ENCODE results near the gene ZNF84. TPM values are rescaled to one million over a fixed set of nuclear protein-coding genes. Genes with fewer than 3 reads are reported as not detected.

ZNF84 gene
- total RNA-seq, result 10 to 100 TPM; 42.0 to 46.2 TPM
- 10 to 100 TPM; 15.5 to 15.9 TPM for polyA plus RNA-seq

DNA sequence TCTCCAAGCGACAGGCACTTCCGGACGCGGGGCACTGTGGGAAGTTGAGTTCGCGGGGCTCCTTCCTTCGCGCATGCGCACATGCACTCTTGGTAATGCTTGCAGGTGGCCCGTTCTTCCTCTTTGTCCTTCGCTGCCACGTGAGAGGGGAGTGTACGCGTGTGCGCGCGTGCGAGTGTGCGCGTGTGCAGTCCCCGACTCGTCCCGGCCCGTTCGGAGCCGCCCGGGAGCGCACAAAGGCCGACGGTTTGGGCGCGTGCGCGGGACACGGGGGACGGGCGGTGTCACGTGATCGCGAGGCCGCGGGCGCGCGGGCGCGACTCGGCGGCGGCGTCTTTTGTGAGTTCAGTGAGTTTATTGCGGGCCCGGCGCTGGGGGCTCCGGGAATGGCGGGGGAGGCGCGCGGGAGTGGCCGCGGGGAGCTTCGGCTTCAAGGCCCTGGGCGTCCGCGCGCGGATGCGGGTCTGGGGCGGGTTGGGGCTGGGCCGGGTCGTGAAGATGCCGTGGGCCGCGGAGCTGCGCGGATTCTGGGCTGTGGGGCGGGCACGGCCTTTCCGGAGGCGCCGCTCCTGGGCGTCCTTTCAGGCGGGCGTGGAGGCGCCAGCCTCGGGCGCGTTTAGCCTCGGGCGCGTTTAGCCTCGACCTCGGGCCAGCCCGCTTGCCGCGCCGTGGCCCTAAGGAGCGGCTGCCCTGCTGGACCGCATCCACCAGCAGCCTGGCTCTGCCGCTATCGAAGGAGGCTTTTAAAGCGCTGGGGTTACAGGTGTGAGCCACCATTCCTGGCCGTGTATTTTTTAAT is at the start of gene ZNF84:
TSS of gene ZNF84 (plus strand) at position 303 of the 799 bp plus-strand sequence. CDS start 3,959 bp downstream, outside the sequence.
- DNase-seq, result peak; percentile 96 to 99 (median 98)
- Mint-ChIP-seq H3K36me3 (peaks cover 48 to 50% of the 10 kb centered on the region in 2 donors), H3K4me3 (peak within 1 kb of the TSS; percentile 85 to 98 (median 94)), H3K9me3 (peaks cover 2 to 79% (median 72%) of the 10 kb centered on the region in 8 donors), H3K4me1 (peaks cover 3 to 14% (median 7%) of the 10 kb centered on the region in 4 donors), H3K27ac (peak within 1 kb of the TSS; percentile 91 to 98 (median 96)), H3K27me3 (no peaks in the 10 kb centered on the region)
- Histone ChIP-seq H3K9me3 (ENCODE audit: control insufficient read depth in 1 of 2, low read length in 2 of 2) (peaks cover 10 to 24% of the 10 kb centered on the region in 2 donors), H3K4me1 (ENCODE audit: insufficient read depth, low read length) (peaks cover 12% of the 10 kb centered on the region), H3K36me3 (ENCODE audit: insufficient read depth, low read length) (peaks cover 13% of the 10 kb centered on the region), H3K27me3 (ENCODE audit: insufficient read depth, low read length) (no peaks in the 10 kb centered on the region), H3K27ac (ENCODE audit: low read depth, low read length) (peak within 1 kb of the TSS; percentile 77), H3K4me3 (ENCODE audit: low read length in 2 of 2) (peak within 1 kb of the TSS in 1 of 2 donors; percentile 54)
- CTCF ChIA-PET (ENCODE audit: partially characterized antibody), result no interaction called here
- POLR2A ChIA-PET (ENCODE audit: partially characterized antibody), result interaction anchor here (0.8 to 3.8 kb wide), 12 partner anchors 9 to 150 kb away, joined by 3 to 22 read pairs (median 4); partner anchors contain the start of genes CHFR, ZNF10, ZNF140 and ZNF26
- intact Hi-C loops (cut with micrococcal nuclease), result loop anchor here (1.0 to 5.0 kb wide), 8 partner anchors 43 to 275 kb away; partner anchors contain the start of genes ANKLE2, CHFR, GOLGA3 and ZNF10

DNA sequence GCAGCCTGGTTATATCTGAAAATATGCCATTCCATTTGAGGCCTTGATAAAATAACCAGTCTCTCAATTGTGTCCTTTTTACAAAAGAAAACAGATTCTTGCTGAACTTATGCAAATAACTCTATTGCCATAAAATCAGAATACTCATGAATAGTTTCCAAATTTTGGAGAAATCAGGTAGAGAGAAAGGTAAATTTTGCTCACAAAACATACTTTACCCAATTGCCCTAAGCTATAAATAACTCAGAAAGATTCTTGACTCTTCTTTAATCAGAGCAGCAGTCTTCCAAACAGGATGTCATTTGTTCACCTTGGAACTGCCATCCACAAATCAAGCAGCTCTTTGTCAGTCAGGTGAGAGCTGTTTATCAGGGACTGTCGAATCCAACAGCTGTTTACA is 38.6 kb upstream of the ZNF84 start:
- Histone ChIP-seq H3K9me3 (ENCODE audit: control insufficient read depth in 1 of 2, low read length in 2 of 2) (peaks cover 5 to 67% of the 10 kb centered on the region in 2 donors), H3K27ac (ENCODE audit: low read depth, low read length) (no peak overlapping the region), H3K36me3 (ENCODE audit: insufficient read depth, low read length) (peaks cover 21% of the 10 kb centered on the region), H3K4me1 (ENCODE audit: insufficient read depth, low read length) (no peaks in the 10 kb centered on the region), H3K27me3 (ENCODE audit: insufficient read depth, low read length) (no peaks in the 10 kb centered on the region), H3K4me3 (ENCODE audit: low read length in 2 of 2) (no peak overlapping the region)
- H3K27me3 Mint-ChIP-seq, result no peaks in the 10 kb centered on the region
- intact Hi-C loops (cut with micrococcal nuclease), result no loop called here
- H3K27ac Mint-ChIP-seq, result no peak overlapping the region
- POLR2A ChIA-PET (ENCODE audit: partially characterized antibody), result no interaction called here
- CTCF ChIA-PET (ENCODE audit: partially characterized antibody), result no interaction called here
- H3K4me1 Mint-ChIP-seq, result peaks cover 6 to 18% (median 10%) of the 10 kb centered on the region in 4 donors
- no peak overlapping the region for H3K4me3 Mint-ChIP-seq
- H3K36me3 Mint-ChIP-seq, result peaks cover 75 to 78% of the 10 kb centered on the region in 2 donors
- DNase-seq, result no peak
- H3K9me3 Mint-ChIP-seq, result peaks cover 3 to 97% (median 82%) of the 10 kb centered on the region in 8 donors

GRCh38 chr12:133010657-133011297 is 26.5 kb upstream of the ZNF84 start:
- H3K4me1 ChIP-seq (ENCODE audit: insufficient read depth, low read length), result no peaks in the 10 kb centered on the region
- H3K4me3 Mint-ChIP-seq, result peak overlapping the region in 1 of 8 donors; percentile 41
- H3K4me3 ChIP-seq (ENCODE audit: low read length in 2 of 2), result no peak overlapping the region
- H3K36me3 Mint-ChIP-seq, result peaks cover 76 to 94% of the 10 kb centered on the region in 2 donors
- H3K27ac ChIP-seq (ENCODE audit: low read depth, low read length), result no peak overlapping the region
- H3K27me3 Mint-ChIP-seq, result no peaks in the 10 kb centered on the region
- H3K36me3 ChIP-seq (ENCODE audit: insufficient read depth, low read length), result peaks cover 55% of the 10 kb centered on the region
- H3K9me3 ChIP-seq (ENCODE audit: control insufficient read depth in 1 of 2, low read length in 2 of 2), result peaks cover 19 to 76% of the 10 kb centered on the region in 2 donors
- intact Hi-C loops (cut with micrococcal nuclease), result no loop called here
- H3K9me3 Mint-ChIP-seq, result peaks cover 0 to 97% (median 83%) of the 10 kb centered on the region in 8 donors
- DNase-seq, result peak in 2 of 5 donors; percentile 3 to 7
- no peaks in the 10 kb centered on the region for H3K27me3 ChIP-seq (ENCODE audit: insufficient read depth, low read length)
- CTCF ChIA-PET (ENCODE audit: partially characterized antibody), result no interaction called here
- peaks cover 0 to 3% (median under 1%) of the 10 kb centered on the region in 4 donors for H3K4me1 Mint-ChIP-seq
- POLR2A ChIA-PET (ENCODE audit: partially characterized antibody), result interaction anchor here (1.2 kb wide), 1 partner anchor 46 kb away, joined by 3 read pairs; no protein-coding TSS in a partner anchor
- H3K27ac Mint-ChIP-seq, result peak overlapping the region in 1 of 7 donors; percentile 40

- CTCF ChIA-PET (ENCODE audit: partially characterized antibody), result no interaction called here
- Mint-ChIP-seq H3K9me3 (peaks cover 0 to 87% (median 68%) of the 10 kb centered on the region in 8 donors), H3K27ac (no peak overlapping the region), H3K4me3 (no peak overlapping the region), H3K36me3 (peaks cover 25 to 26% of the 10 kb centered on the region in 2 donors), H3K27me3 (no peaks in the 10 kb centered on the region), H3K4me1 (no peaks in the 10 kb centered on the region)
- Histone ChIP-seq H3K4me3 (ENCODE audit: low read length in 2 of 2) (no peak overlapping the region), H3K27ac (ENCODE audit: low read depth, low read length) (no peak overlapping the region), H3K36me3 (ENCODE audit: insufficient read depth, low read length) (no peaks in the 10 kb centered on the region), H3K9me3 (ENCODE audit: control insufficient read depth in 1 of 2, low read length in 2 of 2) (peaks cover 6 to 40% of the 10 kb centered on the region in 2 donors), H3K4me1 (ENCODE audit: insufficient read depth, low read length) (no peaks in the 10 kb centered on the region), H3K27me3 (ENCODE audit: insufficient read depth, low read length) (no peaks in the 10 kb centered on the region)
- DNase-seq, result no peak
- POLR2A ChIA-PET (ENCODE audit: partially characterized antibody), result no interaction called here
- intact Hi-C loops (cut with micrococcal nuclease), result no loop called here
These were observed 13.7 kb upstream of the ZNF84 start for GRCh38 chr12:133023566-133023965.

DNA sequence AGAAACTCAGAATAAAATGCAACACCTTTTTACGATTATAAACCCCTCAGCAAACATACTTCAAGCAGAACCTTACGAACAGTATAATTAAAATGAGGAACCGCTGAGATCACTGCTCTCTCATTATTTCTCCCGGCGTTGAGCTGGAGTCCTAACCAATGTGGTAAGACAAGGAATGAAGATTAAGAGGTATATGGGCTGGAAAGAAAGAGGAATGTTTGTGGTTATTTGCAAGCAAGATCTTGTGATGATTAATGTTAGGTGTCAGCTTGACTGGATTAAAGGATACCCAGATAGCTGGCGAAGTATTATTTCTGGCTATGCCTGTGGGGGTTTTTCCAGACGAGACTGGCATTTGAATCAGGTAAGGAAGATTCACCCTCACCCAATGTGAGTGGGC is 10.3 kb upstream of the ZNF84 start:
- ChIA-PET CTCF (ENCODE audit: partially characterized antibody) (no interaction called here), POLR2A (ENCODE audit: partially characterized antibody) (no interaction called here)
- Histone ChIP-seq H3K4me3 (ENCODE audit: low read length in 2 of 2) (no peak overlapping the region), H3K27me3 (ENCODE audit: insufficient read depth, low read length) (no peaks in the 10 kb centered on the region), H3K36me3 (ENCODE audit: insufficient read depth, low read length) (no peaks in the 10 kb centered on the region), H3K27ac (ENCODE audit: low read depth, low read length) (no peak overlapping the region), H3K4me1 (ENCODE audit: insufficient read depth, low read length) (no peaks in the 10 kb centered on the region), H3K9me3 (ENCODE audit: control insufficient read depth in 1 of 2, low read length in 2 of 2) (peaks cover 6 to 34% of the 10 kb centered on the region in 2 donors)
- Mint-ChIP-seq H3K27me3 (no peaks in the 10 kb centered on the region), H3K9me3 (peaks cover 0 to 80% (median 61%) of the 10 kb centered on the region in 8 donors), H3K36me3 (peaks cover 13% of the 10 kb centered on the region in 2 donors), H3K4me1 (no peaks in the 10 kb centered on the region), H3K4me3 (no peak overlapping the region), H3K27ac (no peak overlapping the region)
- intact Hi-C loops (cut with micrococcal nuclease), result no loop called here
- DNase-seq, result no peak

DNA sequence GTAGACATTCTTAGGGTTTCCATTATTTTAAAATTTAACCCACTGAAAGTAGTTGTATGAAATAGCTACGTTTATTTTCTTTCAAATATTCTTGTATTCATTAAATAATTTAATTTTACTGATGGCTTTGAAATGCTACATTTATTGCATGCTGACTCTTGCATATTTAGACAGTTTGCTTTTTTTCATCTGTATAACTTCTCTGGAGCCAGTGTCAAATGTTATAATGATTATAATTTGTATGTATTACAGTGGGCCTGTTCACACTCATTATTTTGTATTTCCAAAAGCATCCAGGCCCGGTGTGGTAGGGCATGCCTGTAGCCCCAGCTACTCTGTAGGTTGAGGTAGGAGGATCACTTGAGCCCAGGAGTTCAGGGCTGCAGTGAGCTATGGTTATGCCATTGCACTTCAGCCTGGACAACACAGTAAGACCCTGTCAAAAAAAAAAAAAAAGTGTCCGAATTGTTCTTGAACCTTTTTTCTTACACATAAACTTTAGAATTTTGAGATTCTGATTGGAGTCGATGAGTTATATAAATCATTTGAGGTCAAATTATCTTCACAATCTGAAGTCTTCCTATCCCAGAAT is 905 bp downstream of the ZNF84 start:
- Mint-ChIP-seq H3K27me3 (no peaks in the 10 kb centered on the region), H3K36me3 (peaks cover 56 to 58% of the 10 kb centered on the region in 2 donors), H3K27ac (peak overlapping the region; percentile 91 to 98 (median 96)), H3K4me1 (peaks cover 3 to 14% (median 7%) of the 10 kb centered on the region in 4 donors), H3K9me3 (peaks cover 2 to 79% (median 74%) of the 10 kb centered on the region in 8 donors), H3K4me3 (peak overlapping the region; percentile 75 to 98 (median 94))
- intact Hi-C loops (cut with micrococcal nuclease), result loop anchor here (5.0 kb wide), 3 partner anchors 151 to 276 kb away; partner anchors contain the start of genes ANKLE2, CHFR and GOLGA3
- Histone ChIP-seq H3K4me3 (ENCODE audit: low read length in 2 of 2) (peak overlapping the region in 1 of 2 donors; percentile 54), H3K27me3 (ENCODE audit: insufficient read depth, low read length) (no peaks in the 10 kb centered on the region), H3K27ac (ENCODE audit: low read depth, low read length) (peak overlapping the region; percentile 77), H3K9me3 (ENCODE audit: control insufficient read depth in 1 of 2, low read length in 2 of 2) (peaks cover 10 to 19% of the 10 kb centered on the region in 2 donors), H3K36me3 (ENCODE audit: insufficient read depth, low read length) (peaks cover 18% of the 10 kb centered on the region), H3K4me1 (ENCODE audit: insufficient read depth, low read length) (peaks cover 12% of the 10 kb centered on the region)
- CTCF ChIA-PET (ENCODE audit: partially characterized antibody), result no interaction called here
- POLR2A ChIA-PET (ENCODE audit: partially characterized antibody), result interaction anchor here (0.8 to 3.8 kb wide), 14 partner anchors 8 to 176 kb away, joined by 3 to 22 read pairs (median 4); partner anchors contain the start of genes CHFR, ZNF10, ZNF140 and ZNF26
- DNase-seq, result no peak

Measured in CD4-positive, alpha-beta memory T cell (primary cell).